T-cell (primary cell): Measurements from ENCODE around the gene TMPRSS9. TPM values are rescaled to one million over a fixed set of nuclear protein-coding genes. Genes with fewer than 3 reads are reported as not detected.

Experiments
- ATAC-seq, 4 experiments: fragments of 200-7000 bp in 3 of 4; fragments of 150-1000 bp in 1 of 4; cut with Tn5 transposase; replicated peaks in 1 of 4; 1 replicate in 3 of 4; 2 replicates in 1 of 4; pipeline ENCODE4 v1.10.0; 2021; ENCODE audit warnings: moderate library complexity in 3 of 4, mild to moderate bottlenecking in 2 of 4, moderate number of reproducible peaks in 1 of 4
- CTCF ChIA-PET, 2 donors: fragments of 300-600 bp; sonication (Branson Sonifier 250); formaldehyde crosslinking; loops; one replicate each; lab custom pipeline; 2022; ENCODE audit warnings: antibody characterized with exemption in 2 of 2; lab: Charles Lee
- POLR2A ChIA-PET, 2 donors: fragments of 300-600 bp; sonication (Branson Sonifier 250); formaldehyde crosslinking; loops; one replicate each; lab custom pipeline; 2022; ENCODE audit warnings: antibody characterized with exemption in 2 of 2; lab: Charles Lee
- DNase-seq, 35 experiments: peaks; one replicate each; pipeline versions ENCODE4 v3.0.0 to v3.0.0-alpha.2; 2013 to 2023
- H3K27ac ChIP-seq: one replicate; pipeline ENCODE4 v1.5.1; 2013; ENCODE audit warnings: low read length
- H3K27me3 ChIP-seq, 2 experiments: replicated peaks in 1 of 2; 1 replicate in 1 of 2; 2 replicates in 1 of 2; pipeline versions ENCODE4 v1.6.1 to v1.7.0; 2013; ENCODE audit warnings: low read length in 1 of 2, mixed read lengths in 1 of 2; ENCODE audit not compliant: control insufficient read depth in 2 of 2, insufficient read depth in 2 of 2; ENCODE audit errors: extremely low read depth in 1 of 2
- H3K36me3 ChIP-seq, 2 donors: 1 replicate in 1 of 2; 2 replicates in 1 of 2; pipeline versions ENCODE4 v1.6.1 to v1.7.0; 2013; ENCODE audit warnings: low read length in 1 of 2; ENCODE audit not compliant: control insufficient read depth in 2 of 2, insufficient read depth in 1 of 2; ENCODE audit errors: extremely low read depth in 1 of 2
- H3K4me1 ChIP-seq, 2 experiments: 1 replicate in 1 of 2; 2 replicates in 1 of 2; pipeline versions ENCODE4 v1.6.1 to v1.7.0; 2013; ENCODE audit warnings: low read length in 2 of 2, mixed read lengths in 1 of 2; ENCODE audit not compliant: insufficient read depth in 2 of 2, control insufficient read depth in 1 of 2; ENCODE audit errors: extremely low read depth in 1 of 2
- H3K4me3 ChIP-seq, 2 donors: 1 replicate in 1 of 2; 2 replicates in 1 of 2; pipeline versions ENCODE4 v1.5.1 to v1.7.0; 2013; ENCODE audit warnings: mild to moderate bottlenecking in 2 of 2, low read length in 1 of 2, moderate library complexity in 1 of 2; ENCODE audit not compliant: control insufficient read depth in 1 of 2; ENCODE audit errors: extremely low read depth in 1 of 2
- H3K9me3 ChIP-seq: 2 replicates; pipeline ENCODE4 v1.7.0; 2013
- H3K27ac Mint-ChIP-seq, 2 donors: one replicate each; pipeline ENCODE4 v1.8.0; 2020 to 2021; ENCODE audit warnings: mild to moderate bottlenecking in 2 of 2, mixed read lengths in 2 of 2
- H3K27me3 Mint-ChIP-seq, 2 donors: one replicate each; pipeline ENCODE4 v1.8.0; 2021 to 2022; ENCODE audit warnings: mixed read lengths in 2 of 2
- H3K36me3 Mint-ChIP-seq: one replicate; pipeline ENCODE4 v1.8.0; 2021; ENCODE audit warnings: mixed read lengths
- H3K4me1 Mint-ChIP-seq, 3 donors: one replicate each; pipeline ENCODE4 v1.8.0; 2020 to 2022; ENCODE audit warnings: mixed read lengths in 3 of 3, mild to moderate bottlenecking in 1 of 3
- H3K4me3 Mint-ChIP-seq, 3 donors: one replicate each; pipeline ENCODE4 v1.8.0; 2020 to 2022; ENCODE audit warnings: mild to moderate bottlenecking in 3 of 3, mixed read lengths in 3 of 3, moderate library complexity in 3 of 3
- H3K9me3 Mint-ChIP-seq, 3 donors: one replicate each; pipeline ENCODE4 v1.8.0; 2020 to 2022; ENCODE audit warnings: mixed read lengths in 3 of 3
- WGBS: methylation state at CpG from one replicate; pipeline ENCODE4 v1.1.5; 2013; ENCODE audit warnings: missing lambda C conversion rate; ENCODE audit not compliant: insufficient coverage; 5-methylcytosine and 5-hydroxymethylcytosine counted together
- total RNA-seq, 35 experiments: library from RNA in 6 of 35; stranded (reverse) in 6 of 35; fragments of 120-200 nt in 1 of 35; gene quantifications; one replicate each; pipeline versions ENCODE4 v1.2.1 to v1.2.4 and lab custom pipeline; 2013 to 2026

TMPRSS9 gene
- total RNA-seq, 5 donors from 2014 or later (not counting 1 experiment from before 2014, with no cell fraction given) = not detected

- Histone ChIP-seq H3K4me3 (no peak overlapping the region), H3K27me3 (no peaks in the 10 kb centered on the region), H3K36me3 (peaks cover 19 to 21% of the 10 kb centered on the region in 2 donors), H3K27ac (no peak overlapping the region), H3K4me1 (peaks cover 3 to 15% of the 10 kb centered on the region in 2 experiments), H3K9me3 (no peaks in the 10 kb centered on the region)
- Mint-ChIP-seq H3K27me3 (no peaks in the 10 kb centered on the region), H3K4me1 (peaks cover 8 to 16% (median 14%) of the 10 kb centered on the region in 3 donors), H3K27ac (no peak overlapping the region), H3K9me3 (no peaks in the 10 kb centered on the region), H3K4me3 (no peak overlapping the region), H3K36me3 (peaks cover 4% of the 10 kb centered on the region)
- ChIA-PET CTCF (no interaction called here), POLR2A (no interaction called here)
- 94% methylated on average over 11 of the region's 17 CpGs for WGBS
- ATAC-seq = no peak
- no peak for DNase-seq
Measured at GRCh38 chr19:2443785-2444182, 83.7 kb downstream of the TMPRSS9 start.

- Mint-ChIP-seq H3K4me3 (no peak overlapping the region), H3K27me3 (no peaks in the 10 kb centered on the region), H3K27ac (no peak overlapping the region), H3K36me3 (peaks cover 4% of the 10 kb centered on the region), H3K4me1 (peaks cover 8 to 16% (median 14%) of the 10 kb centered on the region in 3 donors), H3K9me3 (no peaks in the 10 kb centered on the region)
- DNase-seq = no peak
- H3K27me3 ChIP-seq = no peaks in the 10 kb centered on the region
- H3K27ac ChIP-seq = no peak overlapping the region
- H3K36me3 ChIP-seq = peaks cover 19 to 21% of the 10 kb centered on the region in 2 donors
- POLR2A ChIA-PET = no interaction called here
- peaks cover 3 to 15% of the 10 kb centered on the region in 2 experiments for H3K4me1 ChIP-seq
- no peaks in the 10 kb centered on the region for H3K9me3 ChIP-seq
- H3K4me3 ChIP-seq = no peak overlapping the region
- peak in 1 of 4 experiments; percentile 22 for ATAC-seq
- CTCF ChIA-PET = no interaction called here
- 97% methylated on average over 33 of the region's 34 CpGs for WGBS
Measured at GRCh38 chr19:2444251-2445002, 84.4 kb downstream of the TMPRSS9 start.

GRCh38 chr19:2446381-2446780, 86.3 kb downstream of the TMPRSS9 start:
- WGBS = 19% methylated on average over 13 of the region's 19 CpGs
- POLR2A ChIA-PET = no interaction called here
- CTCF ChIA-PET = no interaction called here

GRCh38 chr19:2449019-2449418, 89.0 kb downstream of the TMPRSS9 start:
- CTCF ChIA-PET = no interaction called here
- H3K27ac ChIP-seq = no peak overlapping the region
- peaks cover under 1 to 7% of the 10 kb centered on the region in 2 donors for H3K36me3 ChIP-seq
- H3K27me3 ChIP-seq = no peaks in the 10 kb centered on the region
- H3K4me3 ChIP-seq = no peak overlapping the region
- no peak overlapping the region for H3K27ac Mint-ChIP-seq
- H3K4me3 Mint-ChIP-seq = no peak overlapping the region
- no peaks in the 10 kb centered on the region for H3K9me3 ChIP-seq
- POLR2A ChIA-PET = no interaction called here
- no peaks in the 10 kb centered on the region for H3K9me3 Mint-ChIP-seq
- H3K4me1 Mint-ChIP-seq = peaks cover 8 to 16% (median 14%) of the 10 kb centered on the region in 3 donors
- ATAC-seq = no peak
- no peak for DNase-seq
- WGBS = 100% methylated on average over 4 of the region's 11 CpGs
- no peaks in the 10 kb centered on the region for H3K36me3 Mint-ChIP-seq
- H3K4me1 ChIP-seq = peaks cover 3 to 18% of the 10 kb centered on the region in 2 experiments
- no peaks in the 10 kb centered on the region for H3K27me3 Mint-ChIP-seq

More at GRCh38 chr19:2446381-2446780, 86.3 kb downstream of the TMPRSS9 start:
- Histone ChIP-seq H3K9me3 (no peaks in the 10 kb centered on the region), H3K4me3 (no peak overlapping the region), H3K27me3 (no peaks in the 10 kb centered on the region), H3K4me1 (peaks cover 3 to 15% of the 10 kb centered on the region in 2 experiments), H3K36me3 (peaks cover 14 to 20% of the 10 kb centered on the region in 2 donors), H3K27ac (no peak overlapping the region)
- Mint-ChIP-seq H3K27ac (peak overlapping the region; percentile 58 to 67), H3K9me3 (no peaks in the 10 kb centered on the region), H3K4me3 (peak overlapping the region; percentile 68 to 81 (median 71)), H3K36me3 (peaks cover 4% of the 10 kb centered on the region), H3K4me1 (peaks cover 8 to 17% (median 16%) of the 10 kb centered on the region in 3 donors), H3K27me3 (no peaks in the 10 kb centered on the region)
- DNase-seq (peak in 26 of 35 experiments; percentile 10 to 57 (median 26)), ATAC-seq (peak; percentile 56 to 85 (median 69))

- no peak overlapping the region for H3K4me3 ChIP-seq
- Mint-ChIP-seq H3K27me3 (no peaks in the 10 kb centered on the region), H3K27ac (no peak overlapping the region), H3K4me1 (peaks cover 7 to 30% (median 28%) of the 10 kb centered on the region in 3 donors), H3K9me3 (no peaks in the 10 kb centered on the region), H3K4me3 (no peak overlapping the region), H3K36me3 (no peaks in the 10 kb centered on the region)
- 97% methylated on average over 4 of the region's 7 CpGs for WGBS
- DNase-seq (no peak), ATAC-seq (no peak)
- no peak overlapping the region for H3K27ac ChIP-seq
- peaks cover 0 to 4% of the 10 kb centered on the region in 2 donors for H3K36me3 ChIP-seq
- ChIA-PET POLR2A (no interaction called here), CTCF (no interaction called here)
- H3K9me3 ChIP-seq = no peaks in the 10 kb centered on the region
- H3K27me3 ChIP-seq = no peaks in the 10 kb centered on the region
- peaks cover 6 to 32% of the 10 kb centered on the region in 2 experiments for H3K4me1 ChIP-seq
Measured at GRCh38 chr19:2451138-2451537, 91.1 kb downstream of the TMPRSS9 start.

- no peaks in the 10 kb centered on the region for H3K9me3 Mint-ChIP-seq
- H3K27ac Mint-ChIP-seq = no peak overlapping the region
- no peak overlapping the region for H3K27ac ChIP-seq
- peaks cover 3 to 28% of the 10 kb centered on the region in 2 experiments for H3K4me1 ChIP-seq
- ChIA-PET POLR2A (no interaction called here), CTCF (no interaction called here)
- no peaks in the 10 kb centered on the region for H3K27me3 ChIP-seq
- H3K9me3 ChIP-seq = no peaks in the 10 kb centered on the region
- peaks cover 0 to 4% of the 10 kb centered on the region in 2 donors for H3K36me3 ChIP-seq
- H3K27me3 Mint-ChIP-seq = no peaks in the 10 kb centered on the region
- peaks cover 1 to 25% (median 23%) of the 10 kb centered on the region in 3 donors for H3K4me1 Mint-ChIP-seq
- H3K4me3 ChIP-seq = no peak overlapping the region
- 96% methylated on average over 17 of the region's 18 CpGs for WGBS
- DNase-seq (no peak), ATAC-seq (no peak)
- no peak overlapping the region for H3K4me3 Mint-ChIP-seq
- H3K36me3 Mint-ChIP-seq = no peaks in the 10 kb centered on the region
Measured at GRCh38 chr19:2451741-2452140, 91.7 kb downstream of the TMPRSS9 start.
